Suprapubic skin (tissue), 4 donors: ENCODE results near the gene DNM3.

Experiments used
- CTCF ChIP-seq, 2 donors: fragments of 200-600 bp in 1 of 2; fragments of 450-650 bp in 1 of 2; sonication (generic) in 1 of 2; IDR thresholded peaks; one replicate each; pipeline ENCODE4 v1.5.1; 2016 to 2019; ENCODE audit warnings: antibody characterized with exemption in 2 of 2, mild to moderate bottlenecking in 1 of 2, moderate library complexity in 1 of 2
- POLR2A ChIP-seq, 2 donors: fragments of 450-650 bp; IDR thresholded peaks; one replicate each; pipeline ENCODE4 v1.6.1; 2017; ENCODE audit warnings: antibody characterized with exemption in 2 of 2, mild to moderate bottlenecking in 2 of 2, moderate library complexity in 2 of 2
- POLR2AphosphoS5 ChIP-seq, 3 donors: sonication (generic); formaldehyde crosslinking; IDR thresholded peaks; one replicate each; pipeline ENCODE4 v1.6.1; 2017; ENCODE audit warnings: antibody characterized with exemption in 3 of 3

- TF ChIP-seq POLR2AphosphoS5 (IDR thresholded peaks at IDR 0.05), result no peak
- no peak for TF ChIP-seq POLR2A (IDR thresholded peaks at IDR 0.05)
- TF ChIP-seq CTCF (IDR thresholded peaks at IDR 0.05), result no peak
These were observed 241.9 kb downstream of the DNM3 start for GRCh38 chr1:172083191-172083590.
